ENCODE results near the gene CRABP1. TPM values are rescaled to one million over a fixed set of nuclear protein-coding genes. Genes with fewer than 3 reads are reported as not detected.

Gene CRABP1
- total RNA-seq, 1 experiment from 2014 or later: 0.47 TPM

- no TSS peak for BruUV-seq (replicated peaks)
- Histone ChIP-seq H3K4me2 (ENCODE audit: low read length) (no peak overlapping the region), H3K4me3 (replicated peaks in 1 of 2; ENCODE audit: low read depth in 1 of 2, low read length in 2 of 2) (no peak overlapping the region), H3K79me2 (ENCODE audit: insufficient read depth, low read length) (no peaks in the 10 kb centered on the region), H3K27ac (ENCODE audit: low read depth, low read length) (no peak overlapping the region), H3K9ac (ENCODE audit: low read length) (no peak overlapping the region), H4K20me1 (ENCODE audit: insufficient read depth) (no peaks in the 10 kb centered on the region), H3K4me1 (ENCODE audit: control insufficient read depth in 1 of 2, insufficient read depth in 2 of 2, low read length in 2 of 2) (no peaks in the 10 kb centered on the region), H3K9me2 (ENCODE audit: insufficient read depth) (no peaks in the 10 kb centered on the region), H2AFZ (ENCODE audit: low read depth, low read length, poor library complexity, severe bottlenecking) (no peak overlapping the region), H3K36me3 (ENCODE audit: control insufficient read depth in 1 of 2, insufficient read depth in 2 of 2, low read length in 2 of 2) (no peaks in the 10 kb centered on the region), H3K27me3 (ENCODE audit: insufficient read depth, low read length) (peaks cover 8% of the 10 kb centered on the region; the same call in 1 of the 2 replicates), H3K9me3 (ENCODE audit: control insufficient read depth in 1 of 2, insufficient read depth in 1 of 2, low read depth in 1 of 2, low read length in 2 of 2) (no peaks in the 10 kb centered on the region)
- ATAC-seq (no peak), DNase-seq (ENCODE audit: low read depth, low spot score) (no peak)
- ChIA-PET CTCF (no interaction called here), POLR2A (no interaction called here), RAD21 (ENCODE audit: low non-redundant PET in 1 of 2, low total read pairs in 2 of 2, uncharacterized antibody in 2 of 2, unreplicated experiment in 2 of 2) (no interaction called here)
- intact Hi-C loops (cut with micrococcal nuclease): no loop called here
- no peak for TF ChIP-seq ATF3 (IDR thresholded peaks at IDR 0.05)
- no peak for TF ChIP-seq CTCF (IDR thresholded peaks at IDR 0.05 in 2 of 3, conservative IDR thresholded peaks at IDR 0.05 in 1 of 3; ENCODE audit: borderline replicate concordance in 1 of 3, insufficient read depth in 1 of 3, low read depth in 2 of 3, low read length in 2 of 3)
- TF ChIP-seq RAD21 (IDR thresholded peaks at IDR 0.05; ENCODE audit: low read depth): no peak
- TF ChIP-seq TCF7L2 (IDR thresholded peaks at IDR 0.05; ENCODE audit: borderline replicate concordance, extremely low read depth, insufficient read depth, insufficient read length): no peak
- no peak for TF ChIP-seq SIN3A (IDR thresholded peaks at IDR 0.05; ENCODE audit: low read depth)
- no peak for TF ChIP-seq YY1 (IDR thresholded peaks at IDR 0.05; ENCODE audit: extremely low read depth, insufficient replicate concordance, low read depth, low read length)
- TF ChIP-seq CBX3 (IDR thresholded peaks at IDR 0.05; ENCODE audit: low read depth): no peak
- TF ChIP-seq EGR1 (IDR thresholded peaks at IDR 0.05; ENCODE audit: low read depth): no peak
- TF ChIP-seq EZH2phosphoT487 (IDR thresholded peaks at IDR 0.05; ENCODE audit: borderline replicate concordance): no peak
- TF ChIP-seq CEBPB (IDR thresholded peaks at IDR 0.05; ENCODE audit: low read depth): no peak
These were observed 1.4 kb upstream of the CRABP1 start for GRCh38 chr15:78338781-78339180.

Data from HCT116 (cell line).